ELF-1 (cell line): ENCODE measurements around the gene TMEM74B.

ENCODE experiments used
- DNase-seq: peaks from one replicate; pipeline ENCODE4 v3.0.0-alpha.2; 2016; ENCODE audit warnings: low read depth, low spot score

TMEM74B gene

GRCh38 chr20:1205802-1206201 lies 21.0 kb upstream of the TMEM74B start:
- no peak for DNase-seq

- DNase-seq: no peak
Observed at GRCh38 chr20:1204576-1204975, 19.8 kb upstream of the TMEM74B start.

DNA sequence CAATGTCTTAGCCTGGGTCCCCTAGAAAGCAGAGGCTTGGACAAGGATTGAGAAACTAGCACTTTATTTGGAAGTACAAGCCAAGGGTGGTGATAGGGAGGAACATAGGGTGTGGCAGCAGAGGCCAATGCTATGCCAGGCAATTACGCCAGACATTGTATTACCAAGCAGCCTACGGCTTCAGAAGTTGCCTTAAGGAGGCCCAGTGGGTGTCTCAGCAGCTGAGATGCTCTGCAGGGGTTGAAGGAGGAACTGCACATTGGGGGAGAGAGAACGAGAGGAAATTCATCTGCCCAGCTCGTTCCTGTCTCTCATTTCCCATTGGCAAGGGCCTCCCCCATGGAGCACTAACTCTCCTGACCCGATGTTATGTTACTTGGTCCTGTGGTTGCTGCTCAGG lies 19.3 kb upstream of the TMEM74B start:
- DNase-seq: no peak

DNA sequence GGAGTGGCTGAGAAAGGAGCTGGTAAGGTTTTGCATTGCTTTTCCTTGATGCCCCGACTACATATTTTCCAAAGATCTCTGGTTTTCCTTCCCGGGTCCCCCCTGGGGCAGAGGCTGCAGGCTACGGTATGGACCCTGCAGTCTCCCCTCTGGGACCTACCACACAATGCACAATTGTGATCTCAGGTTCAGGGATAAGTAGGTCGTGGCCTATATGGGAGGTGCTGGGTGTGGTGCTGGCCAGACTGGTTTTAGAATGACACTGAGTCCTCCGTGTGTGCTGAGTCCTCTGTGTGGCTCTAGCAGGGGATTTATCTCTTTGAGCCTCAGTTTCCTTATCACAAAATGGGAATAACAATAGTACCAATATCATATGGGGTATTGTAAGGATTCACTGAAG lies 18.8 kb upstream of the TMEM74B start:
- DNase-seq: no peak

- DNase-seq: no peak
Observed at GRCh38 chr20:1202762-1203504, 18.2 kb upstream of the TMEM74B start, which contains the start of gene C20orf202. Gene C20orf202 (plus strand): TSS chr20:1203454. CDS start chr20:1203586, 132 bp downstream.

- no peak for DNase-seq
Observed at GRCh38 chr20:1199964-1200363, 15.2 kb upstream of the TMEM74B start.

- DNase-seq: no peak
Observed at GRCh38 chr20:1199212-1199873, 14.6 kb upstream of the TMEM74B start.

GRCh38 chr20:1198751-1199150 lies 14.0 kb upstream of the TMEM74B start:
- no peak for DNase-seq

DNA sequence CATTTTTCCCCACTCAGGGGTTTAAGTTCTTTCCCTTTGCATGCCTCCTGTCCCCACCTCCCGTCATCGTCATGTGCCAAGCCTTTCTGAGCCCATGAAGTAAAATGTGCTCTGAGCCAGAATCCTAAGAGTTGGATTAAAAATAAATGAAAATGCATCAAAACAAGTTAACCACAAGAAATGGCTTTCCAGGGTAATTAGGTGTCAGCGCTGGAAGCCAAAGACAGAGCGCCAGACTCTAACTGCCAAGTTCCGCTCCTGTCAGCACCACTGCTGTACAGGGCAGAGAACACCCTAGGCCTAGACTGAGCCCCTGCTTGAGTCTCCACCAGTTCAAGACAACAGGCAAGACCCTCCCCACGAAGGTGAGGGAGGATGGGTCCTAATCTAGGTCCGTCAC lies 13.0 kb upstream of the TMEM74B start:
- no peak for DNase-seq

GRCh38 chr20:1196634-1197033 lies 11.9 kb upstream of the TMEM74B start:
- DNase-seq: no peak

GRCh38 chr20:1195226-1195625 lies 10.4 kb upstream of the TMEM74B start:
- DNase-seq: no peak

GRCh38 chr20:1191299-1191698 lies 6.5 kb upstream of the TMEM74B start:
- DNase-seq: no peak

DNA sequence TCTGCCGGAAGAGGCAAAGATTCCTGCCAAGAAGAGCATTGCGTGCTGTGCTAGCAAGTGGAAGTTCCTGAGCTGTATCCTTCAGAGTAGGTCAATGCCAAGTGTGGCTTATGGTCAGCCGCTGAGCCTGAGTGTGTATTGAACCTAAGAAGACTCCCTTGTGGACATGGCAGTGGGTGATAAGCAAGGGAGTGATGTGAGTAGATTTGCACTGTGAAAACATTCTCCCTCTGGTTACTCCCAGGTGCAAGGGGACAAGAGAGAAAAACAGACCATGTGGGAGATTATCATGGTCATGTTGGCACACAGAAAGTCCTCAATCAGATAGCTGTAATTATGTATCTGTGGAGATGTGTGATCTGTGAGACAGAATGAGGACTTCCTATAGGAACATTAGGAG lies 6.1 kb upstream of the TMEM74B start:
- DNase-seq: no peak

DNA sequence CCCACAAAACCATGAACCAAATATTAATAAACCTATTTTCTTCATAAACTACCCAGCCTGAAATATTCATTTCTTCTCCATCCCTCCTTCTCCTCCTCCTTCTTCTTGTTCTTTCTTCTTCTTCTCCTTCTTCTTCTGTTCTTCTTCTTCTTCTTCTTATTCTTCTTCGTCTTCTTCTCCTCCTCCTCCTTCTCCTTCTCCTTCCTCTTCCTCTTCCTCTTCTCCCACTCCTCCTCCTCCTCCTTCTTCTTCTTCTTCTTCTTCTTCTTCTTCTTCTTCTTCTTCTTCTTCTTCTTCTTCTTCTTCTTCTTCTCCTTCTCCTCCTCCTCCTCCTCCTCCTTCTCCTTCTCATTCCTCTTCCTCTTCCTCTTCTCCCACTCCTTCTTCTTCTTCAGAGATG lies 5.0 kb upstream of the TMEM74B start:
- no peak for DNase-seq

GRCh38 chr20:1188347-1188746 lies 3.6 kb upstream of the TMEM74B start:
- DNase-seq: no peak

GRCh38 chr20:1187605-1188171 lies 2.9 kb upstream of the TMEM74B start:
- DNase-seq: no peak

DNA sequence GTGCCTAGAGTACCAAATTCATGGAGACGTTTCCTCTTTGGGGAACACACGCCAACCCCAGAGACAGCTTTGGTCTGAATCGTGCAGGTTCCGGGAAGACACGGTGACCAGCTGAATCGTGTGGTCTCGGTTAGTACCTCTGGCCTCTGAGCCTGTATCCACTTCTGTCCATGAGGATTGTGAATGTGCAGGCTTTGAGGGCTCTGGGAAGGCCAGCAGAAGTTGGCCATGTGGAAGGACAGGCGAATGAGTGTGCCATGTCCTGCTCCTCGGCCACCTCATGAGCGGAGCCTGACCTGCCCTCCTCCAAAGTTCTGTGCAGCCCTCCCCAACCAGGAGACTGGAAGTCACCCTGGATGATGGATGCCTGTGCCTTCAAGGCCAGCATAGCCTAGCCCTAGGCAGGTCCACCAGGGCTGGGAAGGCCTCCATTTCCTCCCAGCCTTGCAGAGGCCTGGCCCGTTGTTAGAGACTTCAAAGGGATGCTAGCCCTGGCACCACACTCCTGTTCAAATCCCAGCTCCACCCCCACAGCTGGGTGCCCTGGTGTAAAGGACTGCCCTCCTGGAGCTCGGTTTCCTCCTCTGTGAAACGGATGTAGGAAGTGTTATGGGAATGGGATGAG lies 1.7 kb upstream of the TMEM74B start:
- peak; percentile 74 for DNase-seq

GRCh38 chr20:1185790-1186334 lies 1.1 kb upstream of the TMEM74B start:
- DNase-seq: peak; percentile 59

DNA sequence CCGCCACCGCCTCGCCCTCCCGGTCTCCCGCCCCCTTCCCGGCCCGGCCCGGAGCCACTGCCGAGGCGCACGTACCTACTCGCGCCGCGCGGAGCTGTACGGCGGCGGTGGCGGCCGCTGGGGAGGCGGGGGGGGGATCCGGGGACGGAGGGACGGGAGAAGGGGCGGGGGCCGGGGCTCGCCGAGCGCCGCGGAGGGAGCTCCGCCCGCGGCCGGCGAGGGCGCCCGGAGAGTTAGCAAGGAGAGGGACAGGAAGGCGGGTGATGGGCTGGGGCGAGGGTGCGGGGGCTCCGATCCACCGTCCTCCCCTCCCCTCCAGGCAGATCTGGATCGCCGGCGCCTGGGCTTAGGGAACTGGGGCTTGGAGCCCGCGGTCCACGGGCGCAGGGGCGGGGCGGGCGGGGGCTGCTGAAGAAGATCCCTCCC lies 548 bp upstream of the TMEM74B start:
- no peak for DNase-seq

DNA sequence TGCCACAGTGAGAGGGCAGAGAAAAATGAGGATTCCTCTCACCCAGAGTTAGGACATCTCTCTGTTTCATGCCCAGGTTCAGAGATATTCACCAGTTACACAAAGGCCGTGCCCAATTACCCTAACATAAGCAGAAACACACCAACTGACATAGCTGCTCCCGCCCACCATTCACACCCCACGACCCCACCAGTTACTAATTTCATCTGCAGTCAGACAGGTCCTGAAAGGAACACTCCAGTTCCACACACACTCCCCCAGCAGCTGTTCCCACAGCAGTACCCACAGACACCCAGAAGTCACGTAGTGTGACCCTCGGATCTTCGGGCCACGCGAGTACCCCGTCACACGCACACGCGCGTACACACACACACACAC lies 532 bp downstream of the TMEM74B start:
- no peak for DNase-seq

DNA sequence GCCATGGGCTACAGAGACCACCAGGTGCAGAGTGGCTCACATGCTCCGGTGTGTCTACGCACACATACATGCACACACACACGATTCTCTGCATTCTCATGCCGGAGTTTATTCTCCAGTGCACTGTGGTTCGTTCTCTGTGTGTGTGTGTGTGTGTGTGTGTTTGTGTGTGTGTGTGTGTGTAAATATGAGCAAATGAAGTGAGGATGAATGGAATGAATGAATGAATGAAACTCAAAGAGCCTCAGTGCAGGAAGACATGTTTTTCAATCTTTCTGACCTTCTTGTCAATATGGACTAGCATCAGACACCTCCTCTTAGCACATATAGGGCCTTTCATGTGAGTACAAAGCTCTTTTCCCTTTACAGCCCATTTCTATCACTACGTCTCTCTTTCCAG lies 1.6 kb downstream of the TMEM74B start:
- no peak for DNase-seq

DNA sequence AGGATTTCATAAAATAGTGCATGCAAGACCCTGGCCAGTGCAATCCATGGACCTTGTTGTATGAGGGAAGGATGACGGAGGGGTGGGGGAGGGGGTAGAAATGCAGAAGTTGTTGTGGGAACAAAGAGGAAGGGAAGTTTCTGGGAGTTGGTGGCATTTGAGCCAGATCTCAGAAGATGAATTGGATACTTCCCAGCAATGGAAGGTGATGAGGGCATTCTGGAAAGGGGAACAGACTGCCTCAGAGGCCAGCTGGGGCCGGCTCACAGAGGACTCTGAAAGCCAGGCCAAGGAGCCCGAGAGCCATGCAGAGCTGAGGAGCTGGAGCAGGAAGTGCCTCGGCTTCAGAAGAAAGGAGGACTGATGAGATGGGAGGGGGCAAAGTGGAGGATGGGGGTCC lies 2.7 kb downstream of the TMEM74B start:
- DNase-seq: no peak
